ENCODE results near the gene CAMK2N1. TPM values are rescaled to one million over a fixed set of nuclear protein-coding genes. Genes with fewer than 3 reads are reported as not detected.

Gene CAMK2N1
- total RNA-seq, 1 experiment from 2014 or later, result 10.1 TPM

- TF ChIP-seq, protein P1, sequence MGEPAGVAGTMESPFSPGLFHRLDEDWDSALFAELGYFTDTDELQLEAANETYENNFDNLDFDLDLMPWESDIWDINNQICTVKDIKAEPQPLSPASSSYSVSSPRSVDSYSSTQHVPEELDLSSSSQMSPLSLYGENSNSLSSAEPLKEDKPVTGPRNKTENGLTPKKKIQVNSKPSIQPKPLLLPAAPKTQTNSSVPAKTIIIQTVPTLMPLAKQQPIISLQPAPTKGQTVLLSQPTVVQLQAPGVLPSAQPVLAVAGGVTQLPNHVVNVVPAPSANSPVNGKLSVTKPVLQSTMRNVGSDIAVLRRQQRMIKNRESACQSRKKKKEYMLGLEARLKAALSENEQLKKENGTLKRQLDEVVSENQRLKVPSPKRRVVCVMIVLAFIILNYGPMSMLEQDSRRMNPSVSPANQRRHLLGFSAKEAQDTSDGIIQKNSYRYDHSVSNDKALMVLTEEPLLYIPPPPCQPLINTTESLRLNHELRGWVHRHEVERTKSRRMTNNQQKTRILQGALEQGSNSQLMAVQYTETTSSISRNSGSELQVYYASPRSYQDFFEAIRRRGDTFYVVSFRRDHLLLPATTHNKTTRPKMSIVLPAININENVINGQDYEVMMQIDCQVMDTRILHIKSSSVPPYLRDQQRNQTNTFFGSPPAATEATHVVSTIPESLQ (CRISPR knock-in tag; IDR thresholded peaks at IDR 0.05), result no peak
- TF ChIP-seq SP1 (CRISPR knock-in tag; conservative IDR thresholded peaks at IDR 0.05) (no peak), NR2C2 (CRISPR knock-in tag; IDR thresholded peaks at IDR 0.05) (no peak), NFATC4 (CRISPR knock-in tag; IDR thresholded peaks at IDR 0.05) (no peak)
These were observed 12.1 kb downstream of the CAMK2N1 start (continued) for GRCh38 chr1:20473894-20474293.

DNA sequence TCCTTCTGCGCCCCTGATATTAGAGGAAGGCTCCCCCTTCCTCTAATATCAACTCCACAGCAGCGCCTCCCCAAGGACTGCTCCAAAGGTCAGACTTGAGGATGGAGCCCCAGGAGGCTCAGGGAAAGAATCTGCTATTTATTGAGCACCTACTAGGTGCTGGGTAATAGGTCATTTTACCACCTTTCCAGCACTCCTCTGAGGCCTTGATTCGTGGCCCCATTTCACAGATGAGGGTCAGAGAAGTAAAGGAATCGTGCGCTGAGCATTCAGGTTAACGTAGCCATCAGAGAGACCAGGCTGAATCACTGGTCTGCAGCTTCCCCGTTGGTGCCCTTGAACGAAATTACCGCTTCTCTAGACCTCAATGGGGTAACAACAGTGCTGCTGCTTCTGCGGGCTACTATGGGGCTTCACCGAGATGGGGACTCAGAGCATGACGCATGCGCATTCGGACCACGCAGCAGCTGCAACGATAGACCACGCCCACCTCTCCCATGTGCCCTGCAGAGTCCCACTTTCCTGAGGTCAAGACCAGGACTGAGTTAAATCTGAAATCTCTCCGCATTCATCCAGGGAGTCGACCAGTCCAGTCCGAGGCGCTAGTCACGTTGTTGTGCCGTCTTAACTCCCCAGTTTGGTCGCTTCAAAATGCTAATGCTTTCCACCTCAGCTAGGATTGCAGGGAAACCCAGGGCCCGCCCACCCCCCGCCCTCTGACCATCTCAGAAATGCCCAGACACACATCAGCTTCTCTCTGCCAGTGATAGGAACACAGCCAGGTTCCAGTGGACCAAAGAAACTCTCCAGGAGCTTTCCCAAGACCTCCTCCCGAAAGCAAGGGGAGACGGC lies 12.9 kb downstream of the CAMK2N1 start:
- ChIA-PET POLR2A (interaction anchor here (1.4 kb wide), 1 partner anchor 11 kb away, joined by 7 read pairs; no protein-coding TSS in a partner anchor), CTCF (interaction anchor here (0.8 to 2.2 kb wide), 8 partner anchors 10 to 745 kb away, joined by 3 to 15 read pairs (median 5); no protein-coding TSS in a partner anchor)
- peaks cover 42% of the 10 kb centered on the region for H3K4me1 Mint-ChIP-seq
- no peaks in the 10 kb centered on the region for H3K36me3 Mint-ChIP-seq
- DNase-seq (ENCODE audit: low spot score) (peak; percentile 87), ATAC-seq (peak; percentile 87)
- peak overlapping the region; percentile 54 for H3K4me3 Mint-ChIP-seq
- H3K9me3 Mint-ChIP-seq, result no peaks in the 10 kb centered on the region
- H3K27me3 Mint-ChIP-seq (ENCODE audit: low read depth), result peaks cover 21% of the 10 kb centered on the region
- H3K27ac Mint-ChIP-seq, result peak overlapping the region; percentile 60
- 0 out of 2 replicates have a peak, but pooled peaks have one; percentile 41 for TF ChIP-seq FOXK1 (CRISPR knock-in tag; IDR thresholded peaks at IDR 0.05)
- TF ChIP-seq SP1 (CRISPR knock-in tag; conservative IDR thresholded peaks at IDR 0.05), result peak; percentile 68
- TF ChIP-seq, protein P2, sequence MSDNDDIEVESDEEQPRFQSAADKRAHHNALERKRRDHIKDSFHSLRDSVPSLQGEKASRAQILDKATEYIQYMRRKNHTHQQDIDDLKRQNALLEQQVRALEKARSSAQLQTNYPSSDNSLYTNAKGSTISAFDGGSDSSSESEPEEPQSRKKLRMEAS (CRISPR knock-in tag; IDR thresholded peaks at IDR 0.05), result peak; percentile 66; the same call in 1 of the 2 replicates
- peak; percentile 45; the same call in 1 of the 2 replicates for TF ChIP-seq NFE2L1 (CRISPR knock-in tag; IDR thresholded peaks at IDR 0.05)
- TF ChIP-seq SOX15 (CRISPR knock-in tag; IDR thresholded peaks at IDR 0.05), result no peak
- TF ChIP-seq, protein P3, sequence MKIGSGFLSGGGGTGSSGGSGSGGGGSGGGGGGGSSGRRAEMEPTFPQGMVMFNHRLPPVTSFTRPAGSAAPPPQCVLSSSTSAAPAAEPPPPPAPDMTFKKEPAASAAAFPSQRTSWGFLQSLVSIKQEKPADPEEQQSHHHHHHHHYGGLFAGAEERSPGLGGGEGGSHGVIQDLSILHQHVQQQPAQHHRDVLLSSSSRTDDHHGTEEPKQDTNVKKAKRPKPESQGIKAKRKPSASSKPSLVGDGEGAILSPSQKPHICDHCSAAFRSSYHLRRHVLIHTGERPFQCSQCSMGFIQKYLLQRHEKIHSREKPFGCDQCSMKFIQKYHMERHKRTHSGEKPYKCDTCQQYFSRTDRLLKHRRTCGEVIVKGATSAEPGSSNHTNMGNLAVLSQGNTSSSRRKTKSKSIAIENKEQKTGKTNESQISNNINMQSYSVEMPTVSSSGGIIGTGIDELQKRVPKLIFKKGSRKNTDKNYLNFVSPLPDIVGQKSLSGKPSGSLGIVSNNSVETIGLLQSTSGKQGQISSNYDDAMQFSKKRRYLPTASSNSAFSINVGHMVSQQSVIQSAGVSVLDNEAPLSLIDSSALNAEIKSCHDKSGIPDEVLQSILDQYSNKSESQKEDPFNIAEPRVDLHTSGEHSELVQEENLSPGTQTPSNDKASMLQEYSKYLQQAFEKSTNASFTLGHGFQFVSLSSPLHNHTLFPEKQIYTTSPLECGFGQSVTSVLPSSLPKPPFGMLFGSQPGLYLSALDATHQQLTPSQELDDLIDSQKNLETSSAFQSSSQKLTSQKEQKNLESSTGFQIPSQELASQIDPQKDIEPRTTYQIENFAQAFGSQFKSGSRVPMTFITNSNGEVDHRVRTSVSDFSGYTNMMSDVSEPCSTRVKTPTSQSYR (CRISPR knock-in tag; IDR thresholded peaks at IDR 0.05), result no peak
- no peak for TF ChIP-seq FOXP4 (CRISPR knock-in tag; IDR thresholded peaks at IDR 0.05)
- TF ChIP-seq ZNF671 (CRISPR knock-in tag; IDR thresholded peaks at IDR 0.05), result no peak
- TF ChIP-seq ZNF263 (CRISPR knock-in tag; IDR thresholded peaks at IDR 0.05; ENCODE audit: low read depth), result no peak
- TF ChIP-seq ZNF423 (CRISPR knock-in tag; IDR thresholded peaks at IDR 0.05), result no peak
- TF ChIP-seq USF2 (CRISPR knock-in tag; IDR thresholded peaks at IDR 0.05), result 0 out of 2 replicates have a peak, but pooled peaks have one; percentile 12
- TF ChIP-seq IRF1 (CRISPR knock-in tag; IDR thresholded peaks at IDR 0.05), result no peak
- no peak; the same call in 1 of the 2 replicates for TF ChIP-seq USF1 (CRISPR knock-in tag; IDR thresholded peaks at IDR 0.05)
- no peak for TF ChIP-seq CREB1 (CRISPR knock-in tag; IDR thresholded peaks at IDR 0.05)
- TF ChIP-seq, protein P4, sequence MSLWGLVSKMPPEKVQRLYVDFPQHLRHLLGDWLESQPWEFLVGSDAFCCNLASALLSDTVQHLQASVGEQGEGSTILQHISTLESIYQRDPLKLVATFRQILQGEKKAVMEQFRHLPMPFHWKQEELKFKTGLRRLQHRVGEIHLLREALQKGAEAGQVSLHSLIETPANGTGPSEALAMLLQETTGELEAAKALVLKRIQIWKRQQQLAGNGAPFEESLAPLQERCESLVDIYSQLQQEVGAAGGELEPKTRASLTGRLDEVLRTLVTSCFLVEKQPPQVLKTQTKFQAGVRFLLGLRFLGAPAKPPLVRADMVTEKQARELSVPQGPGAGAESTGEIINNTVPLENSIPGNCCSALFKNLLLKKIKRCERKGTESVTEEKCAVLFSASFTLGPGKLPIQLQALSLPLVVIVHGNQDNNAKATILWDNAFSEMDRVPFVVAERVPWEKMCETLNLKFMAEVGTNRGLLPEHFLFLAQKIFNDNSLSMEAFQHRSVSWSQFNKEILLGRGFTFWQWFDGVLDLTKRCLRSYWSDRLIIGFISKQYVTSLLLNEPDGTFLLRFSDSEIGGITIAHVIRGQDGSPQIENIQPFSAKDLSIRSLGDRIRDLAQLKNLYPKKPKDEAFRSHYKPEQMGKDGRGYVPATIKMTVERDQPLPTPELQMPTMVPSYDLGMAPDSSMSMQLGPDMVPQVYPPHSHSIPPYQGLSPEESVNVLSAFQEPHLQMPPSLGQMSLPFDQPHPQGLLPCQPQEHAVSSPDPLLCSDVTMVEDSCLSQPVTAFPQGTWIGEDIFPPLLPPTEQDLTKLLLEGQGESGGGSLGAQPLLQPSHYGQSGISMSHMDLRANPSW (CRISPR knock-in tag; conservative IDR thresholded peaks at IDR 0.05; ENCODE audit: low read depth), result no peak

Measured in WTC11 (cell line).